ENCODE measurements around the gene DUSP28. TPM values are rescaled to one million over a fixed set of nuclear protein-coding genes. Genes with fewer than 3 reads are reported as not detected.
A peak's percentile ranks its signal among the peaks of the same experiment; 100 is the strongest.

The DUSP28 gene
- total RNA-seq, 2 donors from 2014 or later, result 5.8 to 14.3 TPM

- ATAC-seq (ENCODE audit: insufficient number of reproducible peaks, low FRiP score, low read depth) (no peak), DNase-seq (ENCODE audit: low spot score) (no peak)
- Histone ChIP-seq H3K36me3 (peaks cover 19% of the 10 kb centered on the region), H3K4me3 (peak overlapping the region; percentile 58), H3K4me1 (ENCODE audit: control insufficient read depth in 1 of 2, low read depth in 2 of 2) (peaks cover 9 to 33% of the 10 kb centered on the region in 2 donors), H3K27me3 (replicated peaks; ENCODE audit: insufficient read depth) (no peaks in the 10 kb centered on the region), H3K27ac (no peak overlapping the region), H3K9me3 (no peaks in the 10 kb centered on the region)
- TF ChIP-seq CTCF (IDR thresholded peaks at IDR 0.05), result no peak
Observed at GRCh38 chr2:240596080-240596460, 35.9 kb downstream of the DUSP28 start.

DNA sequence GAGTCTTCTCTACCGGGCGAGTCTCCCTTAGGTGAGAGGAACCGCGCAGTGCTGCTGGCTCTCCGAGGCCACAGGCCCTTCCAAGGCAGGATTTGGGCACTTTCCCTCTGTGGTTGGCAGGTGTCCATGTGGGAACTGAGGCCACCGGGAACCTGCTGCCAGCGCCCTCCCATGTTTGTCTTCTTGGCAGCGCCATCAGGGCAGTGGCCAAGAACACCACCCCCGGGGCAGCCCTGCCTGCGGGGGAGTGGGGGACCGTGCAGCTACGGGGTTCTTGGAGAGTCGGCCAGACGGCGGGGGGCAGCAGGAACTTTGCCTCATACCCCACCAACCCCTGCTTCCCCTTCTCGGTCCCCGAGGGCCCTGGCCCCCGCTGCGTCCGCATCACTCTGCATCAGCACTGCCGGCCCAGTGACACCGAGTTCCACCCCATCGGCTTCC, 36.4 kb downstream of the DUSP28 start:
- H3K9me3 ChIP-seq, result no peaks in the 10 kb centered on the region
- no peaks in the 10 kb centered on the region for H3K27me3 ChIP-seq (replicated peaks; ENCODE audit: insufficient read depth)
- no peak for TF ChIP-seq CTCF (IDR thresholded peaks at IDR 0.05)
- peaks cover 14% of the 10 kb centered on the region for H3K36me3 ChIP-seq
- ATAC-seq (ENCODE audit: insufficient number of reproducible peaks, low FRiP score, low read depth) (peak; percentile 44), DNase-seq (ENCODE audit: low spot score) (peak; percentile 31)
- peaks cover 9 to 33% of the 10 kb centered on the region in 2 donors for H3K4me1 ChIP-seq (ENCODE audit: control insufficient read depth in 1 of 2, low read depth in 2 of 2)
- H3K27ac ChIP-seq, result no peak overlapping the region
- H3K4me3 ChIP-seq, result peak overlapping the region; percentile 58

DNA sequence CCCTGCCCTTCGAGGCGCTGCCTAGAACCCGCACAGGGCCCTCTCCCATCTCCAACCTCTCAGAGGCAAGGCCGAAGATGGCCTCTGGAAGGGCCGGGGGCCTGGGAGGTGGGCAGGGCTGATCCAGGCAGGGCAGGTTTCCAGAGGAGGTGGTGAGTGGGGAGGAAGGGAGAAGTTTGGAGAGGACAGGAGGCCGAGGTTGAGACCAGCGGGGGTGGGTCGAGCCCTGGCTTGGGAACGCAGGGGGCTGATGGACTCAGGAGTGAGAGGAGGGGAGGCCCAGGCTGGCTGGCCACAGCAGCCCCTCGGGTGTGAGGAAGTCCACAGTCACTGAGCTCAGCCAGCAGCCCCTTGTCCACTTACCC, 36.9 kb downstream of the DUSP28 start:
- Histone ChIP-seq H3K4me3 (no peak overlapping the region), H3K36me3 (peaks cover 10% of the 10 kb centered on the region), H3K9me3 (no peaks in the 10 kb centered on the region), H3K27ac (no peak overlapping the region), H3K27me3 (replicated peaks; ENCODE audit: insufficient read depth) (no peaks in the 10 kb centered on the region), H3K4me1 (ENCODE audit: control insufficient read depth in 1 of 2, low read depth in 2 of 2) (peaks cover 9 to 33% of the 10 kb centered on the region in 2 donors)
- ATAC-seq (ENCODE audit: insufficient number of reproducible peaks, low FRiP score, low read depth) (no peak), DNase-seq (ENCODE audit: low spot score) (no peak)
- TF ChIP-seq CTCF (IDR thresholded peaks at IDR 0.05), result no peak

DNA sequence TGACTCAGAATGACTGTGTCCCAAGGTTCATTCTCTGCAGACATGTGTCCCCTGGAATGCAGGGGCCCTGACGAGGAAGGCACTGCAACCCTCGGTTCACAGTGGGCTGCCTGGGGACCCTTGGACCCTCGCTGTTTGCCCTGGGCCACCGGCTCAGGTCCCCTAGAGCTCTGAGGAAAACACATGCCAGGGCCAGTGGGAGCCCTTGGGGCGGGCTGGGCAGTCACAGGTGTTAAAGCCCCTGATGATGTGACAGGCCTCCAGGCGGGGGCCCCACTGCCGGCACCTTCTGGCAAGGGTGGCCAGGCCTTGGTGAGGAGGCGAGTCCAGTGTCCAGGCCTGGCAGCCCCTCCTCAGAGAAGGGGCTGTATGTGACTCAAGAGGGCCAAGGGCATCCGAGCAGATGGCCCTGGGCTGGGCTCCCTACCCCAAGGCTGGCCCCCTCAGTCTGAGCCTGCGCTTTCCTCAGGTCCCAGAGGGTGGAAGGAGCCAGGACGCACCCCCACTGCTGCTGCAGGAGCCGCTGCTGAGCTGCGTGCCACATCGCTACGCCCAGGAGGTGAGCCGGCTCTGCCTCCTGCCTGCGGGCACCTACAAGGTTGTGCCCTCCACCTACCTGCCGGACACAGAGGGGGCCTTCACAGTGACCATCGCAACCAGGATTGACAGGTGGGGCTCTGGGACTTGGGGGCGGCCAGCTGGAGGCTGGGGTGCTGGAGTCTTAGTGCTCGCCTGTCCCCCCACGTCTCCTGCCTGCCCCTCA, 37.4 kb downstream of the DUSP28 start:
- H3K27me3 ChIP-seq (replicated peaks; ENCODE audit: insufficient read depth), result no peaks in the 10 kb centered on the region
- TF ChIP-seq CTCF (IDR thresholded peaks at IDR 0.05), result no peak
- ATAC-seq (ENCODE audit: insufficient number of reproducible peaks, low FRiP score, low read depth), result no peak
- H3K9me3 ChIP-seq, result no peaks in the 10 kb centered on the region
- peaks cover 9 to 33% of the 10 kb centered on the region in 2 donors for H3K4me1 ChIP-seq (ENCODE audit: control insufficient read depth in 1 of 2, low read depth in 2 of 2)
- peaks cover 10% of the 10 kb centered on the region for H3K36me3 ChIP-seq
- no peak for DNase-seq (ENCODE audit: low spot score)
- no peak overlapping the region for H3K4me3 ChIP-seq
- H3K27ac ChIP-seq, result no peak overlapping the region

- Histone ChIP-seq H3K4me1 (ENCODE audit: control insufficient read depth in 1 of 2, low read depth in 2 of 2) (peaks cover 9 to 33% of the 10 kb centered on the region in 2 donors), H3K4me3 (no peak overlapping the region), H3K27ac (no peak overlapping the region), H3K36me3 (peaks cover 10% of the 10 kb centered on the region), H3K9me3 (no peaks in the 10 kb centered on the region), H3K27me3 (replicated peaks; ENCODE audit: insufficient read depth) (no peaks in the 10 kb centered on the region)
- no peak for DNase-seq (ENCODE audit: low spot score)
- no peak for ATAC-seq (ENCODE audit: insufficient number of reproducible peaks, low FRiP score, low read depth)
- no peak for TF ChIP-seq CTCF (IDR thresholded peaks at IDR 0.05)
Observed at GRCh38 chr2:240598311-240598911, 38.3 kb downstream of the DUSP28 start.

Data from thoracic aorta (tissue), 2 donors.